Mammary microvascular endothelial cell (primary cell): ENCODE results near the gene ASCL1. TPM values are rescaled to one million over a fixed set of nuclear protein-coding genes. Genes with fewer than 3 reads are reported as not detected.

Experiments used
- total RNA-seq: library from RNA; depleted of rRNA; stranded (reverse); fragments of >200 nt; gene quantifications from 2 replicates; pipeline ENCODE4 v1.2.3, GENCODE V29; 2015

The ASCL1 gene
- not detected in 2 replicates for total RNA-seq

GRCh38 chr12:102957339-102958050 lies at the start of gene ASCL1:
TSS of gene ASCL1 (plus strand) at chr12:102957674. CDS start at chr12:102958245, 571 bp downstream.

GRCh38 chr12:102917026-102917787 lies 40.3 kb upstream of the ASCL1 start, which contains the start of gene PAH:
TSS of gene PAH (minus strand) at chr12:102917244. CDS start at chr12:102917130, 114 bp downstream.

Other genes starting within 250 kb of the ASCL1 start
- not detected in 2 replicates for gene PAH, start 40.4 kb upstream of the ASCL1 start, total RNA-seq